Spleen (tissue), 11 donors: ENCODE data around the gene POU2F3. TPM values are rescaled to one million over a fixed set of nuclear protein-coding genes. Genes with fewer than 3 reads are reported as not detected.

Experiments
- DNase-seq: peaks from one replicate; pipeline ENCODE4 v3.0.0-alpha.2; 2020
- H3K27ac ChIP-seq, 8 donors: fragments of 200-600 bp; sonication (generic) in 7 of 8; 1 replicate in 4 of 8; 2 replicates in 4 of 8; pipeline versions ENCODE4 v1.5.0 to v1.8.0; 2016 to 2021; ENCODE audit warnings: inconsistent platforms in 4 of 8, mild to moderate bottlenecking in 4 of 8, moderate library complexity in 1 of 8
- H3K27me3 ChIP-seq, 7 donors: fragments of 200-600 bp; sonication (generic) in 6 of 7; replicated peaks in 1 of 7; 1 replicate in 4 of 7; 2 replicates in 3 of 7; pipeline versions ENCODE4 v1.5.0 to v1.8.0; 2016 to 2021; ENCODE audit warnings: inconsistent platforms in 3 of 7, mild to moderate bottlenecking in 1 of 7
- H3K36me3 ChIP-seq, 6 donors: fragments of 200-600 bp; sonication (generic) in 5 of 6; 1 replicate in 4 of 6; 2 replicates in 2 of 6; pipeline versions ENCODE4 v1.5.0 to v1.8.0; 2016 to 2021; ENCODE audit warnings: inconsistent platforms in 2 of 6
- H3K4me1 ChIP-seq, 6 donors: fragments of 200-600 bp; sonication (generic) in 5 of 6; 1 replicate in 3 of 6; 2 replicates in 3 of 6; pipeline versions ENCODE4 v1.5.0 to v1.8.0; 2016 to 2021; ENCODE audit warnings: inconsistent platforms in 3 of 6
- H3K4me3 ChIP-seq, 8 donors: fragments of 200-600 bp; sonication (generic) in 7 of 8; 1 replicate in 4 of 8; 2 replicates in 4 of 8; pipeline versions ENCODE4 v1.5.0 to v1.8.0; 2016 to 2021; ENCODE audit warnings: inconsistent platforms in 4 of 8, mild to moderate bottlenecking in 4 of 8, moderate library complexity in 2 of 8
- H3K9me3 ChIP-seq, 8 donors: fragments of 200-600 bp; sonication (generic) in 7 of 8; 1 replicate in 4 of 8; 2 replicates in 4 of 8; pipeline versions ENCODE4 v1.5.0 to v1.8.0; 2016 to 2021; ENCODE audit warnings: inconsistent platforms in 4 of 8
- CTCF ChIP-seq, 11 experiments: fragments of 200-600 bp in 7 of 11; fragments of 450-650 bp in 4 of 11; sonication (generic) in 4 of 11; IDR thresholded peaks in 8 of 11; conservative IDR thresholded peaks in 3 of 11; 1 replicate in 7 of 11; 2 replicates in 4 of 11; pipeline versions ENCODE4 v1.4.0 to v1.8.0; 2016 to 2021; ENCODE audit warnings: antibody characterized with exemption in 11 of 11, inconsistent platforms in 4 of 11, mild to moderate bottlenecking in 1 of 11
- POLR2A ChIP-seq, 3 donors: fragments of 450-650 bp; IDR thresholded peaks; one replicate each; pipeline ENCODE4 v1.5.1; 2017; ENCODE audit warnings: antibody characterized with exemption in 3 of 3, mild to moderate bottlenecking in 1 of 3
- POLR2AphosphoS5 ChIP-seq, 3 donors: sonication (generic); formaldehyde crosslinking; IDR thresholded peaks; one replicate each; pipeline ENCODE4 v1.5.1; 2017; ENCODE audit warnings: antibody characterized with exemption in 3 of 3
- WGBS, 5 donors: extraction: QIAGEN DNeasy Blood & Tissue Kit in 3 of 5; methylation state at CpG; one replicate each; pipeline versions ENCODE4 v1.1.5 to v1.1.7; 2013 to 2018; 5-methylcytosine and 5-hydroxymethylcytosine counted together
- intact Hi-C: fragments of 100-400 bp; cut with DNase I; formaldehyde crosslinking; loops from one replicate; pipeline ENCODE4 v1.15.0; 2023; ENCODE audit warnings: low total_unique reads
- polyA plus RNA-seq, 3 donors: library from polyadenylated mRNA; stranded (reverse); fragments of 200-250 nt; gene quantifications; one replicate each; pipeline ENCODE4 v1.2.1, GENCODE V29; 2013
- total RNA-seq, 7 donors: library from RNA; depleted of rRNA in 3 of 7; stranded (reverse); fragments of >200 nt in 3 of 7; fragmentation: NEBNext Ultra II Directional in 4 of 7; extraction: Animal tissue kit (Norgen Biotek cat#: 25700) in 4 of 7; gene quantifications; one replicate each; pipeline versions ENCODE4 v1.1.0 to v1.2.1, GENCODE V29; 2016 to 2021
- donor health status: healthy with polysubstance abuse.
- donor health status: DM: no; HTN: no; CAD: no; lungs with moderate emphysema.
- donor health status: DM: no; HTN: no; CAD: no.
- donor health status: Bipolar disorder and iron deficiency.
- donor health status: healthy.
- donor health status: DM: no; HTN: no; CAD: no.
- donor health status: DM: yes; HTN: yes; CAD: no.

Gene POU2F3
- total and polyA plus RNA-seq, 10 donors = 0.04 to 0.27 (median 0.19) TPM; not detected in 4

- 68 to 86% (median 76%) methylated on average over 1 of the region's 1 CpG for WGBS, 5 donors
- Histone ChIP-seq H3K4me1 (peaks cover 0 to 3% (median 0%) of the 10 kb centered on the region in 6 donors), H3K9me3 (no peaks in the 10 kb centered on the region), H3K4me3 (no peak overlapping the region), H3K27me3 (peaks cover 0 to 15% (median 0%) of the 10 kb centered on the region in 7 donors), H3K36me3 (no peaks in the 10 kb centered on the region), H3K27ac (no peak overlapping the region)
- DNase-seq = peak; percentile 29
- intact Hi-C loops = no loop called here
- TF ChIP-seq POLR2A (IDR thresholded peaks at IDR 0.05) (no peak), CTCF (IDR thresholded peaks at IDR 0.05 in 8 of 11, conservative IDR thresholded peaks at IDR 0.05 in 3 of 11) (no peak), POLR2AphosphoS5 (IDR thresholded peaks at IDR 0.05) (no peak)
Observed at GRCh38 chr11:120200677-120201076, 39.3 kb upstream of the POU2F3 start.

GRCh38 chr11:120201653-120202052 lies 38.3 kb upstream of the POU2F3 start:
- 52 to 69% (median 58%) methylated on average over 3 of the region's 3 CpGs for WGBS, 5 donors
- TF ChIP-seq POLR2AphosphoS5 (IDR thresholded peaks at IDR 0.05) (no peak), POLR2A (IDR thresholded peaks at IDR 0.05) (no peak), CTCF (IDR thresholded peaks at IDR 0.05 in 8 of 11, conservative IDR thresholded peaks at IDR 0.05 in 3 of 11) (no peak)
- Histone ChIP-seq H3K9me3 (no peaks in the 10 kb centered on the region), H3K36me3 (no peaks in the 10 kb centered on the region), H3K4me1 (peaks cover 0 to 3% (median 0%) of the 10 kb centered on the region in 6 donors), H3K4me3 (no peak overlapping the region), H3K27ac (no peak overlapping the region), H3K27me3 (peaks cover 0 to 12% (median 0%) of the 10 kb centered on the region in 7 donors)
- DNase-seq = no peak
- intact Hi-C loops = no loop called here

GRCh38 chr11:120203626-120204025 lies 36.3 kb upstream of the POU2F3 start:
- peaks cover 0 to 22% (median 10%) of the 10 kb centered on the region in 6 donors for H3K4me1 ChIP-seq
- H3K36me3 ChIP-seq = no peaks in the 10 kb centered on the region
- 81 to 91% (median 89%) methylated on average over 4 of the region's 4 CpGs for WGBS, 5 donors
- DNase-seq = no peak
- H3K27ac ChIP-seq = no peak overlapping the region
- peaks cover 0 to 11% (median 0%) of the 10 kb centered on the region in 7 donors for H3K27me3 ChIP-seq
- TF ChIP-seq POLR2AphosphoS5 (IDR thresholded peaks at IDR 0.05) (no peak), POLR2A (IDR thresholded peaks at IDR 0.05) (no peak), CTCF (IDR thresholded peaks at IDR 0.05 in 8 of 11, conservative IDR thresholded peaks at IDR 0.05 in 3 of 11) (no peak)
- intact Hi-C loops = no loop called here
- H3K4me3 ChIP-seq = no peak overlapping the region
- H3K9me3 ChIP-seq = no peaks in the 10 kb centered on the region

GRCh38 chr11:120205596-120206161 lies 34.3 kb upstream of the POU2F3 start:
- intact Hi-C loops = no loop called here
- WGBS, 5 donors = 84 to 88% (median 84%) methylated on average over 7 of the region's 7 CpGs

More at GRCh38 chr11:120205596-120206161, 34.3 kb upstream of the POU2F3 start:
- H3K27me3 ChIP-seq = peaks cover 0 to 25% (median 0%) of the 10 kb centered on the region in 7 donors
- TF ChIP-seq POLR2A (IDR thresholded peaks at IDR 0.05) (no peak), POLR2AphosphoS5 (IDR thresholded peaks at IDR 0.05) (no peak), CTCF (IDR thresholded peaks at IDR 0.05 in 8 of 11, conservative IDR thresholded peaks at IDR 0.05 in 3 of 11) (no peak)
- no peak for DNase-seq
- H3K4me3 ChIP-seq = no peak overlapping the region
- no peak overlapping the region for H3K27ac ChIP-seq
- peaks cover 10 to 40% (median 27%) of the 10 kb centered on the region in 6 donors for H3K4me1 ChIP-seq
- no peaks in the 10 kb centered on the region for H3K36me3 ChIP-seq
- H3K9me3 ChIP-seq = no peaks in the 10 kb centered on the region
